BLaER1 treated with 17β-estradiol and CSF1 and Interleukin-3, amounts not matched to agents 10 nM and 100 nM (cell line): ENCODE data around the gene KDM4E.

Experiments used
- H3K27ac ChIP-seq, 11 experiments: shearing (Covaris generic); formaldehyde crosslinking; 2 replicates each; pipeline ENCODE4 v1.8.1; 2022
- H3K27me3 ChIP-seq, 11 experiments: shearing (Covaris generic); formaldehyde crosslinking; 2 replicates each; pipeline ENCODE4 v1.8.1; 2022
- H3K36me3 ChIP-seq, 11 experiments: shearing (Covaris generic); formaldehyde crosslinking; 2 replicates each; pipeline ENCODE4 v1.8.1; 2022
- H3K4me1 ChIP-seq, 10 experiments: shearing (Covaris generic); formaldehyde crosslinking; 2 replicates each; pipeline ENCODE4 v1.8.1; 2022
- H3K4me2 ChIP-seq, 11 experiments: shearing (Covaris generic); formaldehyde crosslinking; 2 replicates each; pipeline ENCODE4 v1.8.1; 2022
- H3K4me3 ChIP-seq, 10 experiments: shearing (Covaris generic); formaldehyde crosslinking; 2 replicates each; pipeline ENCODE4 v1.8.1; 2022
- H3K9ac ChIP-seq, 11 experiments: shearing (Covaris generic); formaldehyde crosslinking; 2 replicates each; pipeline ENCODE4 v1.8.1; 2022
- H3K9me3 ChIP-seq, 11 experiments: shearing (Covaris generic); formaldehyde crosslinking; replicated peaks in 1 of 11; 2 replicates each; pipeline ENCODE4 v1.8.1; 2022
- H4K20me1 ChIP-seq, 11 experiments: shearing (Covaris generic); formaldehyde crosslinking; 2 replicates each; pipeline ENCODE4 v1.8.1; 2022
- Cebpa-rat ChIP-seq, 11 experiments: shearing (Covaris generic); IDR thresholded peaks; 2 replicates each; pipeline ENCODE4 v1.8.1; 2022

KDM4E gene

DNA sequence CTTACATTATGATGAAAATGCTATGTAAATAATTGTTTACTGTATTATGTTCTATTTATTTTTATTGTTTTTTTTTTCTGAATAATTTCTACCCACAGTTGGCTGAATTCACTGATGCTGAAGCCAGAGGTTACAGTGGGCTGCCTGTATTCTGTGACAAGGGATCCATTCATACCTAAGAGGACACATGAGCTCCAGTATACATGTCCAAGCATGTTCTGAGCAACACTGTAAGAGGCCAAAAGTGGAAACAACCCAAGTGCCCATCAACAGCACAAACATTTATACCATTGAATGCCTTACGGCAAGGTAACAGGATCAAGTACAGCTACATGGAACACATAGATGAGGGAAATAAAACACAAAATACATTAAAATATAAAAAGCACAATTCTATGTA is 40.3 kb downstream of the KDM4E start:
- H3K4me1 ChIP-seq = peaks cover 12 to 21% (median 16%) of the 10 kb centered on the region in 10 experiments
- no peak for TF ChIP-seq Cebpa-rat (IDR thresholded peaks at IDR 0.05)
- no peak overlapping the region for H3K4me2 ChIP-seq
- H3K27me3 ChIP-seq = no peaks in the 10 kb centered on the region
- no peak overlapping the region for H3K4me3 ChIP-seq
- 0 out of 22 replicates have a peak, but pooled peaks cover 0 to under 1% (median 0%) of the 10 kb centered on the region in 11 experiments for H3K36me3 ChIP-seq
- no peak overlapping the region for H3K9ac ChIP-seq
- no peak overlapping the region for H3K27ac ChIP-seq
- H4K20me1 ChIP-seq = peaks cover 0 to 8% (median 5%) of the 10 kb centered on the region in 11 experiments; a peak in 9 of 22 replicates
- H3K9me3 ChIP-seq = no peaks in the 10 kb centered on the region

DNA sequence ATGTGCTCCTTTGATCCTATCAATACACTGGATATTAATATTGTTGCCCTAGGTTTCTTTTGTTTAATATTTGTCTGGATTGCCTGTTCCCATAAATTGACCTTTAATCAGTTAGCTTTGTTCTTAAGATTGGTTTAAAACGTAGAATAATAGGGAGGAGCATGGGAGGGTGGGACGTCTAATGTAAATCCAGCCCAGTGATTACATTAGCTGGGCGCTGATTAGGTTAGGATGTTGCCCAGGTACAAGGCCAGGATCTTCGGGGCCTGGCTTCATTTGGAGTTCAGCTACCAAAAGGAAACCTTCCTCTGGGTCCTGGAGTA is 41.6 kb downstream of the KDM4E start, which contains the start of gene SRSF8:
SRSF8 (plus strand) TSS at position 204 of the 323 bp plus-strand sequence. CDS start 308 bp downstream, outside the sequence.
- no peak for TF ChIP-seq Cebpa-rat (IDR thresholded peaks at IDR 0.05)
- peak within 1 kb of the TSS; percentile 69 to 92 (median 81) for H3K4me2 ChIP-seq
- 0 out of 22 replicates have a peak, but pooled peaks cover 0 to 6% (median 0%) of the 10 kb centered on the region in 11 experiments for H3K36me3 ChIP-seq
- no peaks in the 10 kb centered on the region for H3K27me3 ChIP-seq
- H3K9ac ChIP-seq = peak within 1 kb of the TSS; percentile 90 to 96 (median 93)
- peaks cover 0 to 8% (median 5%) of the 10 kb centered on the region in 11 experiments; a peak in 9 of 22 replicates for H4K20me1 ChIP-seq
- peak within 1 kb of the TSS; percentile 80 to 97 (median 91) for H3K4me3 ChIP-seq
- H3K27ac ChIP-seq = peak within 1 kb of the TSS; percentile 79 to 96 (median 91)
- H3K4me1 ChIP-seq = peaks cover 12 to 34% (median 21%) of the 10 kb centered on the region in 10 experiments
- H3K9me3 ChIP-seq = no peaks in the 10 kb centered on the region

DNA sequence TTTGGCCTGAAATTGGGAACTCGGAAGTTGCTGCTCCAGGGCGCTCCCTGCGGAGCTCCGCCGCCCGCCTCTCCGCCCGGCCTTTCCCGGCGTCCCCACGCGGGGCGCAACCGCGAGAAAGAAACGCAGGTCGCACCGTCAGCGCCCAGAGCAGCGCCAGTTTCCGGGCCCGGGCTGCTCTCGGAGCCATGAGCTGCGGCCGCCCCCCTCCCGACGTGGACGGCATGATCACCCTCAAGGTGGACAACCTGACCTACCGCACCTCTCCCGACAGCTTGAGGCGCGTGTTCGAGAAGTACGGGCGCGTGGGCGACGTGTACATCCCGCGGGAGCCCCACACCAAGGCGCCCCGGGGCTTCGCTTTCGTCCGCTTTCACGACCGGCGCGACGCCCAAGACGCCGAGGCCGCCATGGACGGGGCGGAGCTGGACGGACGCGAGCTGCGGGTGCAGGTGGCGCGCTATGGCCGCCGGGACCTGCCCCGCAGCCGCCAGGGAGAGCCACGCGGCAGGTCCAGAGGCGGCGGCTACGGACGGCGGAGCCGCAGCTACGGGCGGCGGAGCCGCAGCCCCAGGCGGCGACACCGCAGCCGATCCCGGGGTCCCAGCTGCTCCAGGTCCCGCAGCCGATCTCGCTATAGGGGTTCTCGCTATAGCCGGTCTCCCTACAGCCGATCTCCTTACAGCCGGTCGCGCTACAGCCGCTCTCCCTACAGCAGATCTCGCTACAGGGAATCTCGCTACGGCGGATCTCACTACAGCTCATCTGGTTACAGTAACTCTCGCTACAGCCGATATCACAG is 42.2 kb downstream of the KDM4E start:
- Histone ChIP-seq H3K4me2 (peak overlapping the region; percentile 69 to 92 (median 81)), H3K9me3 (no peaks in the 10 kb centered on the region), H4K20me1 (peaks cover 0 to 8% (median 5%) of the 10 kb centered on the region in 11 experiments; a peak in 9 of 22 replicates), H3K4me1 (peaks cover 12 to 36% (median 21%) of the 10 kb centered on the region in 10 experiments), H3K9ac (peak overlapping the region; percentile 90 to 96 (median 93)), H3K4me3 (peak overlapping the region; percentile 80 to 97 (median 91)), H3K27me3 (no peaks in the 10 kb centered on the region), H3K36me3 (0 out of 22 replicates have a peak, but pooled peaks cover 0 to 6% (median 0%) of the 10 kb centered on the region in 11 experiments), H3K27ac (peak overlapping the region; percentile 79 to 96 (median 91))
- TF ChIP-seq Cebpa-rat (IDR thresholded peaks at IDR 0.05) = no peak

DNA sequence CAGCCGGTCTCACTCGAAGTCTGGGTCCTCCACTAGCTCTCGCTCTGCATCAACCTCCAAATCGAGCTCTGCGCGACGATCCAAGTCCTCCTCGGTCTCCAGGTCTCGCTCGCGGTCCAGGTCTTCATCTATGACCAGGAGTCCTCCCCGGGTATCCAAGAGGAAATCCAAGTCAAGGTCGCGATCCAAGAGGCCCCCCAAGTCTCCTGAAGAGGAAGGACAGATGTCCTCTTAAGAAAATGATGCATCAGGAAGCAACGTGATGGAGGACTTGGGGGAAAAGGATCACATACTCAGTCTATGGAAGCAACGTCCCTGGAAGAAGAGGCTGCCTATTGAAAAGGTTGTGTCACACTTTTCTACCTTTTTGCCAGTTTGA is 42.8 kb downstream of the KDM4E start:
- no peaks in the 10 kb centered on the region for H3K27me3 ChIP-seq
- H3K27ac ChIP-seq = peak overlapping the region; percentile 79 to 96 (median 91)
- H3K4me2 ChIP-seq = peak overlapping the region; percentile 69 to 92 (median 81)
- TF ChIP-seq Cebpa-rat (IDR thresholded peaks at IDR 0.05) = no peak
- H3K9ac ChIP-seq = peak overlapping the region; percentile 90 to 96 (median 93)
- no peaks in the 10 kb centered on the region for H3K9me3 ChIP-seq
- peaks cover 0 to 8% (median 5%) of the 10 kb centered on the region in 11 experiments; a peak in 9 of 22 replicates for H4K20me1 ChIP-seq
- 0 out of 22 replicates have a peak, but pooled peaks cover 0 to 6% (median 0%) of the 10 kb centered on the region in 11 experiments for H3K36me3 ChIP-seq
- H3K4me3 ChIP-seq = peak overlapping the region; percentile 80 to 97 (median 91)
- H3K4me1 ChIP-seq = peaks cover 12 to 36% (median 21%) of the 10 kb centered on the region in 10 experiments

DNA sequence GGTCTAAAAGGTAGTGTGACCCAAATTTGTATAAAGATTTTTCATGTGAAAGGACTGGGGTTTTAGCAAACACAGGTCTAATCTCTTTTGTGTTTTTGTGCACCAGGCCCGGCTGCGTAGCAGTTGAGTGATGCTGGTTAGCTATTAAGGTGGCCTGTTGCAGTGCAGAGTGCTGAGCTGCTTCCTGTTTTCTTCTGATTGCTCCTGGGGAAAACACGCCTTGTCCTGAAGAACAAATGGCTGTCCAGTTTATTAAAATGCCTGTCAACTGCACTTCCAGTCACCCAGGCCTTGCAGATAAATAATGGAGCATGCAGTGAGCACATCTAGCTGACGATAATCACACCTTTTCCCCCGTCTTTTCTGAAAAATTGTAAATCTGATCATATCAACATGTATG is 43.5 kb downstream of the KDM4E start:
- H4K20me1 ChIP-seq = peaks cover 0 to 8% (median 5%) of the 10 kb centered on the region in 11 experiments; a peak in 9 of 22 replicates
- no peaks in the 10 kb centered on the region for H3K9me3 ChIP-seq
- TF ChIP-seq Cebpa-rat (IDR thresholded peaks at IDR 0.05) = no peak
- peak overlapping the region; percentile 69 to 92 (median 81) for H3K4me2 ChIP-seq
- 0 out of 22 replicates have a peak, but pooled peaks cover 0 to 6% (median 0%) of the 10 kb centered on the region in 11 experiments for H3K36me3 ChIP-seq
- H3K27ac ChIP-seq = peak overlapping the region; percentile 79 to 96 (median 91); a peak in 21 of 22 replicates
- H3K4me1 ChIP-seq = peaks cover 12 to 38% (median 21%) of the 10 kb centered on the region in 10 experiments
- H3K9ac ChIP-seq = peak overlapping the region; percentile 90 to 96 (median 93); a peak in 21 of 22 replicates
- H3K27me3 ChIP-seq = no peaks in the 10 kb centered on the region
- H3K4me3 ChIP-seq = peak overlapping the region; percentile 80 to 97 (median 91)

DNA sequence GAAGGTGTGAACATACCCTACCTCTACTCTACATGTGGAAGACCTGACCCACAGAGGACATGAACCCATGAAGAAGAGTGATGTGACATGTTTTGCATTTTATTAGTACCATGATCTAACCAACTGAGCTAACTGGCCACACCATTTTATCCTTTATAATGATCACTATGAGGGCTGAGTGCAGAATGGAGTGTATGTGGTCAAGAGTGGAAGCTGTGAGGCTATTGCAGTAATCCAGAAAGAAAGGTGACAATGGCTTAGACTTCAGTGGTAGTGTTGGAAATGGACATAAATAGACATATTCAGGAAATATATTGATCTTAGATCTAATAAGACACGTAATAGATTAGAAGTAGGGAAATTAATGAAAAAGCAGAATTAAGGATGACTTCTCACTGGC is 45.4 kb downstream of the KDM4E start:
- Histone ChIP-seq H4K20me1 (peaks cover 0 to 8% (median 5%) of the 10 kb centered on the region in 11 experiments; a peak in 9 of 22 replicates), H3K4me2 (peak overlapping the region in 8 of 11 experiments; percentile 2 to 85 (median 81); a peak in 11 of 22 replicates), H3K9me3 (no peaks in the 10 kb centered on the region), H3K27me3 (no peaks in the 10 kb centered on the region), H3K36me3 (0 out of 22 replicates have a peak, but pooled peaks cover 0 to 6% (median 0%) of the 10 kb centered on the region in 11 experiments), H3K9ac (no peak overlapping the region), H3K4me3 (0 out of 20 replicates have a peak overlapping the region, but pooled peaks of 1 of the 10 experiments have one; percentile 93), H3K27ac (no peak overlapping the region), H3K4me1 (peaks cover 12 to 57% (median 37%) of the 10 kb centered on the region in 10 experiments)
- no peak for TF ChIP-seq Cebpa-rat (IDR thresholded peaks at IDR 0.05)

DNA sequence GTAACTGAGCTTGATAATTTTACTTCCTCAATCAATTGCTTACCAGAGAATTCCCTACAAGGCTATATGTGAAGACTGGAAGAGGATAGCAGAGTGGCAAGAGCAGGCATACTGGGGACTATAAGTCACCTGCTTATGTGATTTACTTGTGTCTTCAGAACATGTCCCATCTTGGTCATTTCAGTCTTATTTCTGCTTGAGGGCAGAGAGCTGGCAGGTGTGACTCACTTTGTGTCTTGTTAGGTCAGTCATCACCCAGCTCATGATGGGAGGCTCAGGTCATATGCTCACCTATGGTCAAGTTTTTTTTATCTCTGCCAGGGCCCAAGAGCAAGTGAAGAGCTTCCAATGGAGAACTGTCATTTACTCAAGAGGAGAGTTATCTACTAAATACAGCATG is 47.9 kb downstream of the KDM4E start:
- Histone ChIP-seq H3K9me3 (no peaks in the 10 kb centered on the region), H3K4me2 (no peak overlapping the region), H3K27me3 (no peaks in the 10 kb centered on the region), H3K27ac (no peak overlapping the region), H4K20me1 (peaks cover 0 to 8% (median 5%) of the 10 kb centered on the region in 11 experiments; a peak in 9 of 22 replicates), H3K9ac (no peak overlapping the region), H3K4me1 (peaks cover 18 to 77% (median 57%) of the 10 kb centered on the region in 10 experiments), H3K36me3 (0 out of 22 replicates have a peak, but pooled peaks cover 0 to 6% (median 0%) of the 10 kb centered on the region in 11 experiments), H3K4me3 (no peak overlapping the region)
- TF ChIP-seq Cebpa-rat (IDR thresholded peaks at IDR 0.05) = no peak

DNA sequence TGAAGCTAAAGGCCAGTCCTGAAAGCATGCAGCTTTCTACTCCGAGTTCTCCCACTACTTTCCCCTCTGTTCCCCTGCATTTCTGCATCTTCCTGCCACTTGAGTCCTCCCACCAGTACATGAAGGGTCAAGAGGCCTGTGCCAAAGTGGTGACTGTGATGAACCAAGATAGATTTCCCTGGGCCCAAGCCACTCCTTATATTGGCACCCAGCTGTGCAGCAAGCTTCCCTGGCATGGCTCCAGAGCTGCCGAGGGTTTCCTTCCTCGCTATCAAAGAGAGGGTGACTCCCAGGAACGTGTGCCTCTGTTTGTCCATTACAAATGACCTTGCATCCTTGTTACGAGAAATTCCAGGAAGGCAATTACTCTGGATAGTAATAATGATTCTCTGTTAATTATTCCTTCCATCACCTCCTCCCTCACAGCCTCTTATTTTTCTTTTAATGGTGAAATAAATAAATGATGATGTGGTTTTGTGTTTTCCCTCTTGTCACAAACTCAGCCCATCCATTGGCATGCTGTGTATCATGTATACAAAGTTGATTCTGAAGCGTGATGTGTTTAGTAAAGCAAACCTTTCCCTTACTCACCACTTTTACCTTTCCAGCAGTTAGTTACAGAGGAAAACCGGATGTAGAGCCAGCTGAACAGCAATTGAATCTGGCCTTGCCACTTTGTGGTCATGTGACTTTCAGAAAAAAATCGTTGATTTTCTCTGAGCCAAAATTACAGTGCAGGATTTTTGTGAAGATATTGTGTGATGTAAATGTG is 49.9 kb downstream of the KDM4E start:
- Histone ChIP-seq H3K4me1 (peaks cover 7 to 87% (median 61%) of the 10 kb centered on the region in 10 experiments; a peak in 19 of 20 replicates), H3K4me2 (peak overlapping the region in 9 of 11 experiments; percentile 40 to 89 (median 54); a peak in 17 of 22 replicates)

More for the DNA sequence above, 49.9 kb downstream of the KDM4E start:
- Histone ChIP-seq H3K4me3 (no peak overlapping the region), H3K27ac (peak overlapping the region in 3 of 11 experiments; percentile 27 to 66 (median 30); a peak in 5 of 22 replicates), H3K9ac (no peak overlapping the region), H4K20me1 (no peaks in the 10 kb centered on the region; a peak in 3 of 22 replicates), H3K27me3 (no peaks in the 10 kb centered on the region), H3K36me3 (0 out of 22 replicates have a peak, but pooled peaks cover 0 to 6% (median 0%) of the 10 kb centered on the region in 11 experiments), H3K9me3 (no peaks in the 10 kb centered on the region)
- TF ChIP-seq Cebpa-rat (IDR thresholded peaks at IDR 0.05) = no peak
